GM12873 (cell line): ENCODE results near the gene S1PR3.

Experiments used
- TF ChIP-seq, protein P1 (sequence below): IDR thresholded peaks from 2 replicates; pipeline ENCODE4 v1.5.1; 2012; ENCODE audit warnings: low read depth, mild to moderate bottlenecking, moderate library complexity, low read length, control low read depth; ENCODE audit not compliant: insufficient read depth; ENCODE audit errors: missing control alignments

S1PR3 gene

DNA sequence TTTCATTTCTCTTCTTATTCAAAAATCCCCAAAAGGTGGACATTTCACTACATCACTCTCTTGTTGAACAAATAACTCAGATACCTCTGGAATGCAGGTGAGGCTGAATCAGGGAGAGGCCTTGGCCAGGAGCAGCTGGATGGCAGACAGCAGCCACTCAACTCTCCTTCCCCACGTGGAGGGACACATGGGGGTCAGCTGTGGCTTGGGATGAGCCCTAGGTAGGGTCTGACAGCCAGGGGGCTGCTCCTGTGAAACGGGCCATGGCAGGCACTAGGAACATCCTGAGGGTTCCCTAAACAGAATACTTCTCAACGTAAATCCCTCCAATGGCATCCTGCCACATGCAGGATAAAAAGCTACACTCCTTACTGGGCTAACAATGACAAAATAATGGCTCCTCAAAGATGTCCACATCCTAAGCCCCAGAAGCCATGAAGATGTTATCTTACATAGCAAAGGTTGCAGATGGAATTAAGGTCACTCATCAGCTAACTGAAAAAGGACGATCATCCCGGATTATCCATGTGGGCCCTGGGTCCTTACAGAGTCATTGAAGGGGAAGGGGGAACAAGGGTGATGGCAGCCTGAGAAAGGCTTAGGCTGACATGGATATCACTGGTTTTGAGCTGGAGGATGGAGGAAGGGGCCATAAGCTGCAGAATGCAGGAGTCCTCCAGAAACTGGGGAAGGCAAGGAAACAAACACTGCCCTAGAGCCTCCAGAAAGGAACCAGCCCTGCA, 31.4 kb upstream of the S1PR3 start:
- TF ChIP-seq, protein P1, sequence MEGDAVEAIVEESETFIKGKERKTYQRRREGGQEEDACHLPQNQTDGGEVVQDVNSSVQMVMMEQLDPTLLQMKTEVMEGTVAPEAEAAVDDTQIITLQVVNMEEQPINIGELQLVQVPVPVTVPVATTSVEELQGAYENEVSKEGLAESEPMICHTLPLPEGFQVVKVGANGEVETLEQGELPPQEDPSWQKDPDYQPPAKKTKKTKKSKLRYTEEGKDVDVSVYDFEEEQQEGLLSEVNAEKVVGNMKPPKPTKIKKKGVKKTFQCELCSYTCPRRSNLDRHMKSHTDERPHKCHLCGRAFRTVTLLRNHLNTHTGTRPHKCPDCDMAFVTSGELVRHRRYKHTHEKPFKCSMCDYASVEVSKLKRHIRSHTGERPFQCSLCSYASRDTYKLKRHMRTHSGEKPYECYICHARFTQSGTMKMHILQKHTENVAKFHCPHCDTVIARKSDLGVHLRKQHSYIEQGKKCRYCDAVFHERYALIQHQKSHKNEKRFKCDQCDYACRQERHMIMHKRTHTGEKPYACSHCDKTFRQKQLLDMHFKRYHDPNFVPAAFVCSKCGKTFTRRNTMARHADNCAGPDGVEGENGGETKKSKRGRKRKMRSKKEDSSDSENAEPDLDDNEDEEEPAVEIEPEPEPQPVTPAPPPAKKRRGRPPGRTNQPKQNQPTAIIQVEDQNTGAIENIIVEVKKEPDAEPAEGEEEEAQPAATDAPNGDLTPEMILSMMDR: no peak

DNA sequence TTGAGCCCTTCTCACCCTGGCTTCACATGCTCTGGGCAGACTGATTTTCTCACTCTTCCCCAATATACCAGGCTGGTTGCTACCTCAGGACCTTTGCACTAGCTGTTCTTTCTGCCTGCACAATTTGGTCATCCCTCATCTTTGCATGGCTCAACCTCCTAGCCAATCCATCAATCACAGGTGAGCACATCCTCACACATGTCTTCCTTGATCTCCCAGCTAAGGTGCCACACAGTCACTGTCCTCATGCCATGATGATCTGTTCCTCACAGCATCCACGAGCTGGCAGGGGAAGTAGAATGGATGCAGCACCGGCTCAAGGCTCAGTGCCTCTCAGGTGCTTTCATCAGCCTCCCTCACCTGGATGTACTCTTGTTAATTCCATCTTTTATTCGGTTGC, 30.6 kb upstream of the S1PR3 start:
- TF ChIP-seq, protein P1: no peak

DNA sequence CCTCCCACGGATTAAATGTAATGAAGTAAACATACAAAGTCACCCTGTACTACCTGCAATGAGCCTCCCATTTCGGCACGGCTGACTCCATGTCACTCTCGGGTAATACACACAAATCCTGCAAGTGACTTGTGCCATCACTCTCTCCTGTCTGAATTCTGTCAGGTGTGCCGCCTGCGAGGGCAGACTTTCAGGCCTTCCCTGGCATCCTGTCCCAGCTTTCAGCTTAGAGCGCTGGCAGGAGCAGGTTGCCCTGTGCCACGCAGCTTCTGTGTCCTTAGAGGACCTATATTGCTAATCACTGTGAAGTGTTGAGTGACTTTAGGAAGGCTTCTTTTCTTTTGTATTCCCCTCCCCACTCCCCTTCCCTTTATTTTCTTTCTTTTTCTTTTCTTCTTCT, 25.8 kb upstream of the S1PR3 start:
- TF ChIP-seq, protein P1: no peak

DNA sequence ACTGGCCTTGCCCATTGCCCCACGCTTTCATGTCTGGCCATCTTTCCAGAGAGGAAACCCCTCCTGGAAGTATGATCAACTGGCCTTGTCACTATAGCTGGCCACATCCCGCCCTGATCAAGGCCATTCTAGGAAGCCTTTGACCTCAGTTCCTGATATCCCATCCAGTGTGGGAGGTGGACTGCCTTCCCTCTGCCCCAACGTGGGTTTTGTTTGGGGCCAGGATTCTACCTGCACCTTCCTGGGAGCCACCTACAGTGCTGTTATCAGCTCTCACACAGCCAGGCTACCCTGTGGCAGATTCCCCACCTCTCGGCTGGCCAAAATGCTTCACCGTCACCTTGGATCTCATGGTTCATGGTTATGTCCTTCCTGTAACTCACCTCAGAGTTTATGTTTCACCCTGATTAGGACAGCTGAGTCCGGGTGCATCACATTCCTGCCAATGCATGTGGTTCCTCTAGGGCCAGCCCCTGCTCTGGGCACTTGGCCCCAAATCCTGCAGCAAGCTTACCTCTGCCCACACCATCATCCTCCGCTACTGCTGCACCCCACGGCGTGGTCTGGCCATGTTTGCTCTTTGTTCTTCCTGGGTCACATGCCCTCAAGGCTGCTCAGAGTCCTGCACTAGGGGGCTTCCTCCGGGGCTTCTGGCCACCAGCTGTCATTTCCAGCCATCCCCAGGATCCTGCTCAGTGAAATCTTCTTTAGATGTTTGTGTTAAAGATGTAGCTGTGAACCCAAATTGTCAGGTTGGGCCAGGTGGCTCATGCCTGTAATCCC, 24.2 kb upstream of the S1PR3 start:
- TF ChIP-seq, protein P1: no peak

DNA sequence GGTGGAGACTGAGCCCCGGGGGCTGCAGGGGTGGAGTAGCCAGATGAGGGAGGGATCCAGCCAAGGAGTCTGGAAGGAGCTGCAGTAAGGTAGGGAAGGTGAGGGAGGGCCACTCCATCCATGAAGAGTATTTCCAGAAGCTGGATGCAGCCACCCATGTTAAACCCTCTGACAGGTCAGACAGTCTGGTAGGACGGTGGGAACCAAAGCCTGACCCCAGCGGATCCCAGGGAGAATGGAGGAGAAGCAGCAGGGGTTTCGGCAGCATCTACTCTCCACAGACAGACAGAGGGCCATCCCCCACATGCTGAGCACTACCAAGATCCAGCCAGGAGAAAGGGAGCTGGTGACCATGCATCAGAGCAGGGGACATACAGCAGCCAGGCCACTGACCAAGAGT, 22.5 kb upstream of the S1PR3 start:
- TF ChIP-seq, protein P1: no peak

DNA sequence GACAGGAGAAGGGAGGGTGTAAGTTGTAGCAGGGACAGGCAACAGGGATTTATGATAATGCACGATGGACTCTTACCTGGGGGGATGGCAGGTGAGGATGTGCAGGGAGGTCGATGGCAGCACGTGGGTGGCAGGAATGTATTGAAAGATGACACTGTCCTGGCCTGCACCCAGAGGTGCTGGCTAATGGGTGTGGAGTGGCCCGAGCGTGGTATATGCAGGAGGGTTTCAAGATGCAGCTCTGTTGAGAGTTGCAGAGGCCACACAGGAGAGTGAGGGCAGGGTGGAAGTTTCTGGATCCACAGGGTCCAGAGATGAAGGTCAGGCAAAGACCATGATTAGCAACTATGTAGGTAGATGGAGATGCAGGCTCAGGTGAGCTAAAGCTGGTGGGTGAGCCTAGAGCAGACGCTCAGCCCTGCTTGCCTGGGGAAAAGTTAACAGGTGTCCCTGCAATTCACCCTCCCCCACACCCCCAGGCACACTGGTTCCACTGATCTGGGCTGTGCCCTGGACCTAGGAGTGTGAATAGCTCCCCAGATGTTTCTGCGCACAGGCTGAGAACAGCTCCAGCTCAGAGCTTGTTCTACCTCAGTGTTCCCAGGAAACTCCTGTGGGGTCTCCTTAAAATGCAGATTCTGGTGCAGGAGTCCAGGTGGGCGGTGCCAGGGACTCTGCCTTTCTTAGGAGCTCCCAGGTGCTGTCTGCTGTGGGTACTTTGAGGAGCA, 21.5 kb upstream of the S1PR3 start:
- TF ChIP-seq, protein P1: no peak
